ENCODE results near the gene FHOD1.

Gene FHOD1

DNA sequence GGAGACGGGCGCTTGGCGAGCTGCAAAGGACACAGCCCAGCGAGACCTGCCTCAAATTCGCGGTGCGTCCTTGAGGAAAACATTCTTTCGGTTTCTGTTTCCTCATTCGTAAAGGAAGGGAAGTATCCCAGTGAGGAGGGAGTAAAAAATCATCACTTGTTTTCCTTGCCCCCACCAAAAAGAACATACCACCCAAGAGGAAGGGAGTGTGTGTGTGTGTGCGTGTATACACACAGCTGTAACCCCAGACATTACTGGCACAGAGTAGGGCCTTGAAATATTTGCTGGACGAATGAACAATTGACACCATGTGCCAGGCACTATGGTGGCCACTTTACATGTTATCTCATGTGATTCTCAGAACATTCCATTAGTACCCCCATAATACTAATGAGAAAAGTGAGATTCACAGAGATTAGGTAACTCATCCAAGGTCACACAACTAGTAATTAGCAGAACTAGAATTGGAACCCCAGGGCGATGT, 61.6 kb downstream of the FHOD1 start:
- Histone ChIP-seq H3K27me3 (ENCODE audit: insufficient read depth, poor library complexity, severe bottlenecking) (peaks cover 7% of the 10 kb centered on the region), H3K4me3 (replicated peaks; ENCODE audit: insufficient read depth, low read length) (no peak overlapping the region), H3K27ac (replicated peaks) (no peak overlapping the region)
- TF ChIP-seq GABPA (IDR thresholded peaks at IDR 0.05; ENCODE audit: low read depth) (no peak), SPI1 (IDR thresholded peaks at IDR 0.05; ENCODE audit: borderline replicate concordance, low read depth) (no peak), POLR2AphosphoS5 (IDR thresholded peaks at IDR 0.05; ENCODE audit: low read depth) (no peak)
- TF ChIP-seq, protein P1, sequence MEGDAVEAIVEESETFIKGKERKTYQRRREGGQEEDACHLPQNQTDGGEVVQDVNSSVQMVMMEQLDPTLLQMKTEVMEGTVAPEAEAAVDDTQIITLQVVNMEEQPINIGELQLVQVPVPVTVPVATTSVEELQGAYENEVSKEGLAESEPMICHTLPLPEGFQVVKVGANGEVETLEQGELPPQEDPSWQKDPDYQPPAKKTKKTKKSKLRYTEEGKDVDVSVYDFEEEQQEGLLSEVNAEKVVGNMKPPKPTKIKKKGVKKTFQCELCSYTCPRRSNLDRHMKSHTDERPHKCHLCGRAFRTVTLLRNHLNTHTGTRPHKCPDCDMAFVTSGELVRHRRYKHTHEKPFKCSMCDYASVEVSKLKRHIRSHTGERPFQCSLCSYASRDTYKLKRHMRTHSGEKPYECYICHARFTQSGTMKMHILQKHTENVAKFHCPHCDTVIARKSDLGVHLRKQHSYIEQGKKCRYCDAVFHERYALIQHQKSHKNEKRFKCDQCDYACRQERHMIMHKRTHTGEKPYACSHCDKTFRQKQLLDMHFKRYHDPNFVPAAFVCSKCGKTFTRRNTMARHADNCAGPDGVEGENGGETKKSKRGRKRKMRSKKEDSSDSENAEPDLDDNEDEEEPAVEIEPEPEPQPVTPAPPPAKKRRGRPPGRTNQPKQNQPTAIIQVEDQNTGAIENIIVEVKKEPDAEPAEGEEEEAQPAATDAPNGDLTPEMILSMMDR (IDR thresholded peaks at IDR 0.05; ENCODE audit: insufficient read depth, low read length): no peak
- TF ChIP-seq, protein P2, sequence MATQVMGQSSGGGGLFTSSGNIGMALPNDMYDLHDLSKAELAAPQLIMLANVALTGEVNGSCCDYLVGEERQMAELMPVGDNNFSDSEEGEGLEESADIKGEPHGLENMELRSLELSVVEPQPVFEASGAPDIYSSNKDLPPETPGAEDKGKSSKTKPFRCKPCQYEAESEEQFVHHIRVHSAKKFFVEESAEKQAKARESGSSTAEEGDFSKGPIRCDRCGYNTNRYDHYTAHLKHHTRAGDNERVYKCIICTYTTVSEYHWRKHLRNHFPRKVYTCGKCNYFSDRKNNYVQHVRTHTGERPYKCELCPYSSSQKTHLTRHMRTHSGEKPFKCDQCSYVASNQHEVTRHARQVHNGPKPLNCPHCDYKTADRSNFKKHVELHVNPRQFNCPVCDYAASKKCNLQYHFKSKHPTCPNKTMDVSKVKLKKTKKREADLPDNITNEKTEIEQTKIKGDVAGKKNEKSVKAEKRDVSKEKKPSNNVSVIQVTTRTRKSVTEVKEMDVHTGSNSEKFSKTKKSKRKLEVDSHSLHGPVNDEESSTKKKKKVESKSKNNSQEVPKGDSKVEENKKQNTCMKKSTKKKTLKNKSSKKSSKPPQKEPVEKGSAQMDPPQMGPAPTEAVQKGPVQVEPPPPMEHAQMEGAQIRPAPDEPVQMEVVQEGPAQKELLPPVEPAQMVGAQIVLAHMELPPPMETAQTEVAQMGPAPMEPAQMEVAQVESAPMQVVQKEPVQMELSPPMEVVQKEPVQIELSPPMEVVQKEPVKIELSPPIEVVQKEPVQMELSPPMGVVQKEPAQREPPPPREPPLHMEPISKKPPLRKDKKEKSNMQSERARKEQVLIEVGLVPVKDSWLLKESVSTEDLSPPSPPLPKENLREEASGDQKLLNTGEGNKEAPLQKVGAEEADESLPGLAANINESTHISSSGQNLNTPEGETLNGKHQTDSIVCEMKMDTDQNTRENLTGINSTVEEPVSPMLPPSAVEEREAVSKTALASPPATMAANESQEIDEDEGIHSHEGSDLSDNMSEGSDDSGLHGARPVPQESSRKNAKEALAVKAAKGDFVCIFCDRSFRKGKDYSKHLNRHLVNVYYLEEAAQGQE (IDR thresholded peaks at IDR 0.05; ENCODE audit: insufficient replicate concordance, low read depth): no peak
- no peak for DNase-seq (ENCODE audit: low read depth in 1 of 2, low spot score in 1 of 2)

DNA sequence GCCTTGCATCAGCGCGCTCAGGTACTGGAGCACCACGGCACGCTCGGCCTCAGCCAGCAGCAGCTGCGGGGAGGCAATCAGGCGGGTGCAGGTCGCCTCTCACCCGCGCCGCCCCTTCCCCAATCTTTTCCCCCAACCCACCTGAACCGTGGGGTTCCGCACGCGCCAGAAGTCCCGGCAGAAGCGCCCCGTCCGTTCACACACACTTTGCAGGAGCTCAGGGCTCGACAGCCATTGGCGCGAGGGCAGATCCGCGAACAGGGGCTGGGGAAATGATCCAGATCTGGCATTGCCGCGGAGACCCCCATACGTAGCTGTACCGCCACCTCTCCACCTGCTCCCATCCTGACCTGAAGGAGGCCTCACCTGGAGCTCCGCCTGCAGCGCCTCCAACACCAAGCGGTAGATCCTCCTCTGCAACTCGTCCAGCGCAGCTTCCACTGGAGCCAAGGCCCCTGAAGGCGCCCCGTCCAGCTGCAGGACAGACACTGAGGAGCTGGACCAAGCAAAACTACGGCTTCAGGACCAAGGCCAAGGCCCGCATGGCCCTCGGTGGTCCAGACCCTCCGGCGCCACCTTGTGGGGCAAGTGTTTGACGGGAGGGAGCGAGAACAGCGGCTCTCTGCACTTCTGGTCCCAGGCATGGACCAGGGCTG, 62.2 kb downstream of the FHOD1 start:
- Histone ChIP-seq H3K27me3 (ENCODE audit: insufficient read depth, poor library complexity, severe bottlenecking) (peaks cover 7% of the 10 kb centered on the region), H3K4me3 (replicated peaks; ENCODE audit: insufficient read depth, low read length) (no peak overlapping the region)

DNA sequence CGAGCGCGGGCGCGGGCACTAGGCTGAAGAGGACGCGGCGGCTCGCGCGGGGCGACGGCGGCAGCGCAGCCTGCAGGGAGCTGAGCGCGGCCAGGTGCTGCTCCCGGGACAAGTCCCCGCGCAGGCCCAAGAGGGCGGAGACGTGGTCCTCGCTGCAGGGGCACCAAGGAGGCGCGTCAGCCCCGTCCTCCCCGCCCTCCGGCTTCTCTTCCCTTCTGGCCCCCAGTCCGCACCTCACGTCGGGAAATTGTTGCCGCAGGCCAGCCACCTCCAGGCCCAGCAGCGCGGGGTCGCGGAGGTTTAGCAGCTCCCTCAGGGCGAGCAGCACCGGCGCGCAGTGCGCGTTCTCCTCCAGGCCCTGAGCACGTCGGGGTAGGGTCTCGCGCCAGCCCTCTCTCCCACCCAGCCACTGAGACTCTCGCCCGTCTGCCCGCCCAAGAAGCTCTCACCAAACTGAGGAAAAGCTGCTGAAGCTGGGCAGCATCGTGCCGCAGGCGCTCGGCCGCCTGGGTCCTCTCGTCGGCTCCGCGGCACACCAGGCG, 62.8 kb downstream of the FHOD1 start:
- H3K27me3 ChIP-seq (ENCODE audit: insufficient read depth, poor library complexity, severe bottlenecking): peaks cover 7% of the 10 kb centered on the region
- no peak overlapping the region for H3K27ac ChIP-seq (replicated peaks)
- peak overlapping the region; percentile 96 for H3K4me3 ChIP-seq (replicated peaks; ENCODE audit: insufficient read depth, low read length)
- no peak for DNase-seq (ENCODE audit: low read depth in 1 of 2, low spot score in 1 of 2)
- TF ChIP-seq POLR2AphosphoS5 (IDR thresholded peaks at IDR 0.05; ENCODE audit: low read depth) (no peak), GABPA (IDR thresholded peaks at IDR 0.05; ENCODE audit: low read depth) (no peak), SPI1 (IDR thresholded peaks at IDR 0.05; ENCODE audit: borderline replicate concordance, low read depth) (no peak)
- TF ChIP-seq, protein P1 (IDR thresholded peaks at IDR 0.05; ENCODE audit: insufficient read depth, low read length): no peak
- TF ChIP-seq, protein P2 (IDR thresholded peaks at IDR 0.05; ENCODE audit: insufficient replicate concordance, low read depth): no peak

More for the DNA sequence above, 62.2 kb downstream of the FHOD1 start:
- TF ChIP-seq, protein P1 (IDR thresholded peaks at IDR 0.05; ENCODE audit: insufficient read depth, low read length): peak; percentile 59
- TF ChIP-seq, protein P2 (IDR thresholded peaks at IDR 0.05; ENCODE audit: insufficient replicate concordance, low read depth): peak; percentile 97
- no peak for TF ChIP-seq SPI1 (IDR thresholded peaks at IDR 0.05; ENCODE audit: borderline replicate concordance, low read depth)
- no peak overlapping the region for H3K27ac ChIP-seq (replicated peaks)
- DNase-seq (ENCODE audit: low read depth in 1 of 2, low spot score in 1 of 2): peak in 1 of 2 experiments; percentile 87

All from HL-60 (cell line).